HG03135 (cell line): ENCODE measurements around the gene OR9Q1.
"Not testable (repeated sequence)": the region's sequence is repeated elsewhere in the genome, so short reads cannot be mapped to it uniquely, and the experiment has no call there.

ENCODE experiments used
- ATAC-seq: cut with Tn5 transposase; IDR thresholded peaks from one replicate; pipeline ENCODE4 v1.9.1; 2021; ENCODE audit warnings: mild to moderate bottlenecking, moderate library complexity; ENCODE audit not compliant: unreplicated experiment

OR9Q1 gene

DNA sequence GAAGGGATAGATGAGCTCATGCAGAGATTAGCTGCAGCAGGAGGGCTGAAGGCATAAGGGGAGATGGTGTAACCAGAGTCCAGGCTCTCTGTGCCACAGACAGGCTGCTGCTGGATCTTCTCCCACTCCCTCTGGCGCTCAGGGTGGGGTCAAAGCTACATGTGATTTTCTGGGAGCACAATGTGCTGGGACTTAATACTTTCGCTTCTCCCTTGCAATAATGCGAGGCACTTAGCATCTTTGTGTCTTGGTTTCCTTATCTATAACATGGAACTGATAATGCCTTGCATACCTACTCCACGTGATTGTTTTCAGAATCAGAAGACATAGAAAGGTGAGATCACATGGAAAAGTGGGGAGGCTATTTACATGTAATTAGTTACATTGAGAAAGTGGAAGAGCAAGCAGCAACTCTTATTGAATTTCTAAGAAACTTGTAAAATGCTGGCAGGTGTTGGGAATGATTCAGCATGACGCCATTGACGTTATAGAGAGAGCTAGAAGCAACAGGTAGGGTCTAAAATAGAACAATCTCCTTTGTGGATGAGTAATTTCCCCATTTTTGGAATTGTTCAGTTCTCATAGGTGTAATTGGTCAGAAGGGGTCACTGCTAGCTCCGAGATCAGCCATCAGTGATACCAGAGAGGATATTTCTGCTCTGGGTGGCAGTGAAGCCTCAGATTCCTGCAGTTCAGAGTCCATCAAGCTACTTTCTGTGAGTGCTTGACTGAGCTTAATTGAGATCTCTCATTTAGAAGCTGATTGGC is 109.8 kb downstream of the OR9Q1 start:
- ATAC-seq = no peak

DNA sequence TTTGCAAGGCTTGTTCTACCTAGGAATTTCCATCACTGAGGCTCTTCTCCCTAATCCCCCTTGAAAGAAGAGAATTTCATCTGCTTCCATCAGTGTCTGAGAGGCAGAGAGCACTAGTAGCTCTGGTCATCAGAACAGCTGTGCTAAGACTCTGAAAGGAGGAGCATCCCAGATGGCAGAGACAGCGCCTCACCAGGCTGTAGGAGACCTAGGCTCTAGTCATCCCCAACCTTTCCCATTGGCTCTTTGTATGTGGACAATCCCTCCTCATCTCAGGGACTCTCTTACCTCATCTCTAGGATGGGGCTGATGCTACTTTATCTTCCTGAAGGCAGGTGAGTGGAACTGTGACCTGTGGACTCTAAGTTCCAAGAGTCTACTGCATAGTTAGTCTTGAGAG is 110.5 kb downstream of the OR9Q1 start:
- ATAC-seq = no peak

DNA sequence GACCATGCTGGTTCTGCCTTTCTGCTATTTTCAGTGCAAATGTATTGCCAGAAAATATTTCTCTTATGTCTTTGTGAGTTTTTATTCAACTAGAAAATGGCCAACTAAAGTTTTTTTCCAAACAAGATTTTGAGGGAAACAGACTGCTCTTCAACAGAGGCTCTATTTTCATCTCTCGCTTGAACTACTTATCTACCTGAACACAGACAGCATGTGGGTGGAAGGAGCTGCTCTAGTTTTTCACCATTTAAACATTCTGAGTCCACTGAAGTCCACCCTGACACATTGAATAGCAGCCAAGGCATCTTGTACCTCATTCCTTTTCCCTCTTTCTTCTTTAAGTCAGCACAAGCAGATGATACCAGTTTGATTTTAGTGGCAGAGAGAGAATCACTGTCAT is 111.5 kb downstream of the OR9Q1 start:
- no peak for ATAC-seq

DNA sequence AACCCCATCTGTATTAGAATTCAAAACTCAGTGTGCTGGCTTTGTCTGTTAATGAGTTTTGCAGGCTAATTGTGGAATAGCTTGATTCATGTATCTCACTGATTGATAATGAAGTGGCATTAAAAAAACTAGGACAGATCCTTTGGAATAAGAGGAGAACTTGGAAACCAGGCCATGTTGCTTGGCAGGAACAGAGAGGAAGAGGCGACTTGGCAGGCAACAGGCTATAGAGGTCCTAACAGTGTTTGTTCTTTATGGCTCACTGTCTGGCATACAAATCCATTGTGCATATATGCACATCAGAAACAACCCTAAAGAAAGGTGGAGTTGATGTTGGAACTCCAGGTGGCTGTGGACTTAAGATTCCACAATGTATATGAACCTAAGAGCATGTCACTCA is 119.1 kb downstream of the OR9Q1 start:
- no peak for ATAC-seq

DNA sequence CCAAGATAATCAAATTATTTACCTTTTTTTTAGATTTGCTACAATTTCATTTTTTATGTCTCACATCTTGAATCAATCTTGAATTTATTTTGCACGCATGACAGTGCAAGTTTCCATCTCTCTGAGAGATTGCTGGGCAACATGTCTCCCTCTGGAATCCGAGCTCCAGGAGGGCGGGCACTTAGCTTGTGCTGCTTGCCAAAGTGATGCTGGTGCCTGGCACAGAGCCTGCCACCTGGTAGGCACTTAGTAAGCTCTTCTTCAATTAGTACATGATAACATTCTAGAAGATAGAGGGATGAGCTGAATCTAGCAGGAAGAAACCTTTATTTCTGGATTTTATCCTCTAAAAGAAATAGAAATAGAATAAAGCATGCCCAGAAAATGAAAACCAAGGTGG is 129.1 kb downstream of the OR9Q1 start:
- no peak for ATAC-seq

DNA sequence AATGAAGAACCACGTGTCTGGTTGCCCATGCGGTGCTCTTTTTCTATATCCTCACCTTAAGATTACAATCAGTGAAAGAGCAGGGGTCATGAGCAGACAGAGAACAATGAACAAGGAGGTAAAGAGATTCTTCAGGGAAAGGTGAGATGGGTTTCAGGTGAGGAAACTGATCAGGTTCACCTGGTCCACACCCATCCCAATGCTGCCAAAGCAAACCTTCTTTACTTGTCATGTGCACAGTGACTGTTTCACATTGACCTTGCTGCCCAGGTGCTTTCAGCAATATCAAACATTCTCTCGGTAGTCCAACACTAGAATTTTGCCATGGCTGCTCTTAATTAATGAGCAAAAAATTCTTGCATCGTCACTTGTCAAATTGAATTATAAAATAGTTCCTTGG is 140.7 kb downstream of the OR9Q1 start:
- ATAC-seq = no peak

DNA sequence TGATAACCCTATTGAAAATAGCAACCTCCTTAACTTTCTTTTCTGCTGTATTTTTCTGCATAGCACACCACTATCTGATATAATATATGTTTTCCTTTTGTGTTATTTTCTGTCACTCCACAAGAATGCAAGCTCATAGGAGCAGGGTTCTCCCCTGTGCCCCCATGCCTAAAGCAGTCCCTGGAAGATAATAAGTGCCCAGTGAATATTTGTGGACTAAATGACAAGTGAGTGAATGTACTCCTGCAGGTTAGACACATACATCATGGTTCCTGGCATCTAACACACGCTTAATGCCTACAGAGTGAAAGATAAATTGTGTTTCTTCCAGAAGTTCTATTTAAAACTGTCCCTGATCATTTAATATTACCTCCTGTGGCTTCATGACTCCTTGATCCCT is 141.3 kb downstream of the OR9Q1 start:
- no peak for ATAC-seq

DNA sequence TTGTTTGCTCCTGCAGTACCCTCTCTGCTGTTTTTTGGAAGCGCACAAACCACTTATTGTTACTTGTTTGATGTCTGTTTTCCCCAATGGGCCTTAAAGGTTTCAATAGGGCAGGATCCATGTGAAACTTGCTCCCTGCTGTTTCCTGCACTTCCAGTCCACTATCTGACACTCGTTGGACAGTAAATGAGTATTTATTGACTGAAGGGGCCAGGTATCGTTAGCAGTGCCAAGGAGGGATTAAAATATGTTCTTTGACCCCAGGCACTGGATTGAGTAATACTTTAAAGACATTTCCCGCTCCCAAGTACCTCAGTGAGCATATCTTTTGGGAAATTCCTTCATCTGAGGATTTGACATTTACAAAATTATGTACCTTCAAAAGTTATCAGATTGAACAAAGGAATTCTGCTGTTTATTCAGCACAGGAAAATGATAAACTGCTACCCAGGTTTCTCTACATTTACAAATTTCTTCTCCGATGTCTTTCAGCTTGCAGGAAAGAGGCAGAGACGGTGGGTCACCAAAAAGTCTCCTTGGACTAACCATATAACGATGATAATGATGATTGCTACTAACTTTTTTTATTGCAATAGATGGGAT is 141.9 kb downstream of the OR9Q1 start:
- ATAC-seq = no peak

DNA sequence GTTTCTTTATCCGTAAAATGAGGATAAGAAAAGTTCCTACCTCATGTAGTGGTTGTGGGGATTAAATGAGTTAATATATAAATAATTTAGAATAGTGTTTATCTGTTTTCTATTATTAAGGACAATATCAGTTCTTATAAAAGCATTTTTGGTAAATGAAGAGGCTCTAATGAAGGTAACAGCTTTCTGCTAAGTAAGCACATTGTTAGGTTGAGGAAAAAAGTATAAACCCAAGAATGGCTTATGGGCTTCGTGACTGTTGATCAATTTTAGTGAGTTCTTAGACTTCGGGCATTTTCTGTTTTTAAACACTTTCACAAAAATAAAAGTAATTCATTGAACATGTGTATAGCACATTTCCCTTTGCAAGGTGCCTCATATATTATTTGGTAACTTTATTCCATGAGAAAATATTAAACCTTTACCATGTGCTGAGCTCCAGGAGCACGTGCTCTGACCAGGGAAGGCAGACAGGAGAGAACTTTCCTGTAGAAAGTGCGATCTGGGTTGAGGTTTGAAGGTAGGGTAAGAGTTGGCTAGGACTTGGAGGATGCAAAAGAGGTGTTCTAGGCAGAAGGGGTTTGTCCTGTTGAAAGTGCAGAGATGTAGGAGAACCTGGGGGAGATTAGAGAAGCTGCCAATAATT is 153.9 kb downstream of the OR9Q1 start:
- no peak for ATAC-seq

DNA sequence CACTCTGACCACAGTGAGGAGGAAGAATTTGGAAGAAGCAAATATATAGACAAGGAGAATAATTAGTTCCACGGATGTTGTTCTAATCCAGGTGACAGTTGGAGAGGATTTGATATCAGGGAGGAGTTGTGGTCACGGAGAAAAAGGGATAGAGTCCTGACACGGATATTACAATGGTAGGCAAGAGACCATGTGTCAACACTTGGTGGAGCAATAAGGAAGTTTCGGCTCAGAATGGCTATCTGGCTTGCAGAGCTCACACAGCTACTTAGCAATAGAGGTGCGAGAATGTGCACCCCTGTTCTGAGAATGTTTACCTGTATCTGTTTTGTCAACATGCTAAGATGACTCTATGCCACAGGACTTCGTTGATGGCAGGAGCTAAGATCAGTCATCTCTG is 154.8 kb downstream of the OR9Q1 start:
- no peak for ATAC-seq

DNA sequence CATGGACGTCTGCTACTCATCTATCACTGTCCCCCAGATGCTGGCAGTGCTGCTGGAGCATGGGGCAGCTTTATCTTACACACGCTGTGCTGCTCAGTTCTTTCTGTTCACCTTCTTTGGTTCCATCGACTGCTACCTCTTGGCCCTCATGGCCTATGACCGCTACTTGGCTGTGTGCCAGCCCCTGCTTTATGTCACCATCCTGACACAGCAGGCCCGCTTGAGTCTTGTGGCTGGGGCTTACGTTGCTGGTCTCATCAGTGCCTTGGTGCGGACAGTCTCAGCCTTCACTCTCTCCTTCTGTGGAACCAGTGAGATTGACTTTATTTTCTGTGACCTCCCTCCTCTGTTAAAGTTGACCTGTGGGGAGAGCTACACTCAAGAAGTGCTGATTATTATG is 156.0 kb downstream of the OR9Q1 start:
- ATAC-seq = no peak

DNA sequence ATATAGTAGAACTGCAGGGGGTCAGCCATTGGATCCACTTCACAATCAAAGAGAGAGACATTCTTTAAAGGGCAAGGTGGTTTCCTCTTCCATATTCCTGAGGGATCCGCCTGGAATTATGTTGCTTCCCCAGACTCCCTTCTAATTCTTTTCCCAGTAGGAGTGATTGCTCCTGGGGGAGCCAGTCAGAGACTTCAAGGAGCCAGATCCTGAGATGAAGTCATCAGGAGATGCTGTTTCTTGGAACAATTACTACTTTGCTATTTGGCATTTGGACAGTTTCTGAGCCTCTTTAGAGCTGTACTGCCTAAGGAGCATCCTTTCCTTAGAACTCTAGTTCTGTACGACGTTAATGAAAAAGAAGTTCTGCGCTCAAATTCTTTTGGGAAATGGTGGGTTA is 163.3 kb downstream of the OR9Q1 start:
- ATAC-seq = no peak

DNA sequence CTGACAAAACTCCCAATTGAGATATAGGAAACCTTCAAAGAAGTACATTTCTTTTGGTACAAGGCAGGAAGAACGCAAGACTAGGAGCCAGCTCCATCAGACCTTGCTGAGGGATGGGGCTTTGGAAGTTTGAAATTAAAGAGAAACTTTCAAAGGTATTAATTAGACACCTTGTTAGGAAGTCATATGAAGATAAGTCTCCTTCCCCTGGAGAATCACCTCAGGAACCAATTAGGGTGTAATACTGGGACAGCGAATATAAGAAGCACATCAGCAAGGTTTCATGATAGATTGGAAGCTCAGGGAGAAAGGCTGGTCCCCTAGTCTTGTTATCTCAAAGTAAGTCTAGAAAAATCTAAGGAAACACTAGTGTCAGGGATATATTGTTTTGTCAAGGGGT is 165.1 kb downstream of the OR9Q1 start, which contains the start of gene OR9Q2:
TSS of gene OR9Q2 (plus strand) at position 301 of the 400 bp plus-strand sequence. CDS start 1,421 bp downstream, outside the sequence.
- ATAC-seq = no peak

DNA sequence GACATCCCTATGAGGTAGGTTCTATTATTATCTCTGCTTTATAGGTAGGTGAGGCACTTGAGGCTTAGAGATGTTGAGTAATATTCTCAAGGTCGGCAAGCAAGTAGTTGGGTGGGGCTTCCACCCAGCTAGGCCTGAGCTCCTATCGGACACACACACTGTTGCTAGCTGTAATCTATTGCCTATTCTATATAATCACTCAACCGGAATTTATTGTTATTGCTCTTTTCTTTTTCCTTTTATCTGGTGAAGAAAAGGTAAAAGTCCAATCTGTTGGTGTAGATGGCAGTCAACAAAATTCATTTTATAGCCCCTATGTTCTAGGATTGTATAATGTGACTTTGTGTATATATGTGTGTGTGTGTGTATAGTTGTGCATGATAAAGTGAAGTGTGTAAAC is 168.5 kb downstream of the OR9Q1 start:
- ATAC-seq = no peak

DNA sequence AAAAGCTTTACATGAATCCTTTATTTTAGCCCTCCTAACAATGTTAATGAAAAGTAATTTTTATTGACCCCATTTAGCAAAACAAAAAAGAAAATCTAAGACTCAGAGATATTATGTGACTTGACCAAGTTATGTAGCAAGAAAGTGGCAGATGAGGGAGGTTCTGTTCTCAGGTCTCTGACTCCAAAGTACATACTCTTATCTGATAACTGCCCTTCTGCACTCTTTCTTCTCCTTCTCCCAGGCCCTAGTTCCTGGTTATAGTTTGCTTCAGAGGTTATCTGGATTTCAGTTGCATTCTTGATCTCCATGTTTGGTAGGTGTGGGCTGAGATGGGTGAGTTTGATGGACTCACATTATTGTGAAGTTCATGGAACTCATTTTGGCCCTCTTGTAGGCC is 169.7 kb downstream of the OR9Q1 start:
- no peak for ATAC-seq

DNA sequence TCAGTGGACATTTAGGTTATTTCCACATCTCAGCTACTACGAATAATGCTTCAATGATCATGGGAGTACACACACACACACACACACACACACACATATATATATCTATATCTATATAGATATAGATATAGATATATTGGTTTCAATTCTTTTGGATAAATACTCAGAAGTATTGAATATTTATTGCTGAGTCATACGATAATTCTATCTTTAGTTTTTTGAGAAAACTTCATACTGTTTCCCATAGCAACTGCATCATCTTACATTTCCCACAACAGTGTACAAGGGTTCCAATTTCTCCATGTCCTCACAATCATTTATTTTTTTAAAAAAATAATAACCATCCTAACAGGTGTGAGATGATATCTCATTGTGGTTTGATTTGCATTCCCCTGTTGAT is 172.3 kb downstream of the OR9Q1 start:
- no peak for ATAC-seq

DNA sequence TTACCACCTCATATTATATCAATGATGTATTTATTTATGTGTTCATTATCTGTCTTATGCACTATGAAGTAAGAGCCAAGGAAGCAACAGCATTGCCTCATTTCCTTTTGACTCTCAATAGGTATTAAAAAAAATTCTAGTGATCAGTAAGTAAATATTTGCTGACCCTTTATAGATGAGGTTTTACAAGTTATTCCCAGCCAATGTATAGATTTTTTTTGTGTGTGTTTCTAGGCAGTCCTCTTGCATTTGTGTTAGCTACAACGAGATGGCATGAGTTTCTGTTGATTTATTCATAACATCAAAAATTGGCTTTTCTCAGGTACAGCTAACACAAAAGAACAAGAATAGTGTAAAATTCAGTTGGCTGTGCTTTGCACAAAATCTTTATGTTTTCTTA is 175.6 kb downstream of the OR9Q1 start:
- no peak for ATAC-seq

DNA sequence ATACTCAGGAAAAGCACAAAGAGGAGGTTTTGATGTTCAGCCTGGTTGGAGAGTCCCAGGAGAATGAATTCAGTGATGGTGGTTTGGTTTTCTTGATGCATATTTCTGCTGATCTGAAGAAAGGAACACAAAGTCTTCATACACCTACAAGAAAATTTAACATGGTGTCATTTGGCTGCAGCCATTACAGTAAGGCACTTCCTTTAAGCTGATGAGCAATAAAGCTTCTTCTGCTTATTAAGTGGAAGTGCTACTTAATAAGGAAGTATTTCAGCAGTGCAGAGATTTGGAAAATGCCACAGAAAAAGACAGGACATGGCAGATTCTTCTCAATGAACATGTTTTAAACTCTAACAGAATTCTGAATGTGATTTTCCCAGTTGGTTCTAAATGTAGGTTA is 180.4 kb downstream of the OR9Q1 start, which contains the start of gene OR1S2:
TSS of gene OR1S2 (minus strand) at position 101 of the 400 bp plus-strand sequence. CDS start at position 101, 0 bp downstream.
- no peak for ATAC-seq

DNA sequence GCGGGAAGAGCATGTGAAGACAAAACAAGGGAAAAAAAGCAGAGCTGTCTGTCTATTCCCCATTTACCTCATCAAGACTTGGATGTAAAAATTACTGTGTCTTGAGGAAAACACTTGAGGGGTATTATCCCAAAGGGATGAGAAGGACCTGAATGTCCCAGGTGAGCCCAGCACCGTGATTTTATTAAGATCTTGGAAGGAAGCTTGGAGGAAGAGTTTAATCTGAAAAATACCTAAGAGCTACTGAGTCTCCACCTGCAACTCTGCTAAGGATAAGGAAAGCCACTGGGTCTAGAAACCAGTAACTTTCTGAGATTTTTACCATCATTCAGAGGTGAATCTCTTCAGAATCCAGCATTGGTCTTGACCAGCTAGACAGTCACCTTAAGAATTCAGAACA is 188.7 kb downstream of the OR9Q1 start, which contains the start of gene OR1S1:
TSS of gene OR1S1 (plus strand) at position 301 of the 400 bp plus-strand sequence.
- ATAC-seq = not testable (repeated sequence)

DNA sequence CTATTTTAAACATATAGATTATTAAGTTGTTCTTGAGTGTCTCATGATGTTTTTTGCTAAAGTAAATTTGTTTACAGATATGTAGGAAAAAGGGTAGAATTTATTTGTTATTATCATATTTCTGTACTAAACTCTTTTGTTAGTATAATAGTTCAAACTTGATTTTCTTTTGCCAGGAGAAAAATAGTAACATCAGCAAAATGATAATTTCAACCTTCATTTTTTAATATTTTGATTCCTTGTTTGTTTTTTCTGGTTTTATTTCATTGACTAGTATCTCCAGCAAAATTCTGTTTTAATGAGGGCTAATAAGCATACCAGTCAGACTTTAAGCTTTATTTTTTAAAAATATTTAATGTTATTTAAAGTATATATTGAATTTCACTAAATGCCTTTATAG is 192.8 kb downstream of the OR9Q1 start:
- ATAC-seq = no peak

DNA sequence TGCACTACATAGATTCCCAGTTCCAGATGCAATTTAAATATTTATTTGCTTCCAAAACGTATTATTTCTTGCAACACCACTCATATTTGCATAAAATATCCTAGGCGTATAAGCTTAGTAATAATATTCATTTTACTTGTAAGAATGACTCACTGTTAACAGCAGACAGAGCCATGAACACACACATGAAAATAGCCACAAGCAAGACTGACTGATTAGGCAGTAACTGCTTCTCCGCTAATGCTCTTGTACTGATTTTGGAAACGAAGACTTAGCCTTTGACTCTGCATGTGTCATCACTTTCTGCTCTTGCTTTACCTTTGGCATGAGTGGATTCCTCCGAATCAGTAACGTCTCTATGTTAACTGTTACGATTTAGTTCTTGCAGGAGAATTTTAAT is 199.0 kb downstream of the OR9Q1 start:
- no peak for ATAC-seq
